WTC11 (cell line): ENCODE results near the gene CNTN5. TPM values are rescaled to one million over a fixed set of nuclear protein-coding genes. Genes with fewer than 3 reads are reported as not detected.

Source experiments
- ATAC-seq: fragments of 200-7000 bp; cut with Tn5 transposase; 2 replicates; pipeline ENCODE4 v1.10.0; 2021; ENCODE audit warnings: mild to moderate bottlenecking, moderate library complexity
- CTCF ChIA-PET: fragments of 300-600 bp; sonication (Branson Sonifier 250); formaldehyde crosslinking; loops from one replicate; lab custom pipeline; 2021; ENCODE audit warnings: antibody characterized with exemption; lab: Charles Lee
- POLR2A ChIA-PET: fragments of 350-600 bp; sonication (Branson Sonifier 250); formaldehyde crosslinking; loops from one replicate; lab custom pipeline; 2021; ENCODE audit warnings: antibody characterized with exemption; lab: Charles Lee
- DNase-seq: peaks from one replicate; pipeline ENCODE4 v3.0.0; 2021; ENCODE audit warnings: low spot score
- H3K27ac Mint-ChIP-seq: 2 replicates; pipeline ENCODE4 v1.8.0; 2021; ENCODE audit warnings: mixed read lengths
- H3K27me3 Mint-ChIP-seq: 2 replicates; pipeline ENCODE4 v1.8.0; 2021; ENCODE audit warnings: low read depth, mild to moderate bottlenecking, moderate library complexity, mixed read lengths
- H3K36me3 Mint-ChIP-seq: 2 replicates; pipeline ENCODE4 v1.8.0; 2021; ENCODE audit warnings: mixed read lengths
- H3K4me1 Mint-ChIP-seq: 2 replicates; pipeline ENCODE4 v1.8.0; 2022; ENCODE audit warnings: mixed read lengths
- H3K4me3 Mint-ChIP-seq: 2 replicates; pipeline ENCODE4 v1.8.0; 2021; ENCODE audit warnings: mild to moderate bottlenecking, moderate library complexity, mixed read lengths
- H3K9me3 Mint-ChIP-seq: 2 replicates; pipeline ENCODE4 v1.8.0; 2021; ENCODE audit warnings: mixed read lengths
- AFF4 ChIP-seq: sonication (generic); formaldehyde crosslinking; IDR thresholded peaks from 2 replicates; pipeline ENCODE4 v1.8.1; 2023; ENCODE audit warnings: mild to moderate bottlenecking, missing genetic modification reagents, borderline replicate concordance
- ESRRA ChIP-seq: sonication (generic); formaldehyde crosslinking; IDR thresholded peaks from 2 replicates; pipeline ENCODE4 v1.8.1; 2022; ENCODE audit warnings: mild to moderate bottlenecking, missing genetic modification reagents, borderline replicate concordance
- HMGA2 ChIP-seq: fragments of 250-450 bp; sonication (Bioruptor Pico); IDR thresholded peaks from 2 replicates; pipeline ENCODE4 v1.4.0; 2021; ENCODE audit warnings: mild to moderate bottlenecking, moderate library complexity
- IRF1 ChIP-seq: sonication (generic); formaldehyde crosslinking; IDR thresholded peaks from 2 replicates; pipeline ENCODE4 v1.8.0; 2023; ENCODE audit warnings: missing genetic modification reagents
- JAZF1 ChIP-seq: fragments of 250-450 bp; sonication (Bioruptor Pico); IDR thresholded peaks from 2 replicates; pipeline ENCODE4 v1.9.0; 2021; ENCODE audit warnings: moderate library complexity, mild to moderate bottlenecking, inconsistent platforms
- JUN ChIP-seq: sonication (generic); formaldehyde crosslinking; IDR thresholded peaks from 2 replicates; pipeline ENCODE4 v1.8.0; 2023; ENCODE audit warnings: mild to moderate bottlenecking, missing genetic modification reagents
- MAX ChIP-seq: sonication (generic); formaldehyde crosslinking; IDR thresholded peaks from 2 replicates; pipeline ENCODE4 v1.8.0; 2022; ENCODE audit warnings: mild to moderate bottlenecking, missing genetic modification reagents
- NFE2L1 ChIP-seq: sonication (generic); formaldehyde crosslinking; IDR thresholded peaks from 2 replicates; pipeline ENCODE4 v1.8.1; 2023; ENCODE audit warnings: missing genetic modification reagents
- NR2C2 ChIP-seq: sonication (generic); formaldehyde crosslinking; IDR thresholded peaks from 2 replicates; pipeline ENCODE4 v1.8.0; 2022; ENCODE audit warnings: mild to moderate bottlenecking, missing genetic modification reagents
- OVOL2 ChIP-seq: fragments of 250-450 bp; sonication (Bioruptor Pico); IDR thresholded peaks from 2 replicates; pipeline ENCODE4 v1.9.0; 2021; ENCODE audit warnings: mild to moderate bottlenecking, borderline replicate concordance
- PRRX2 ChIP-seq: fragments of 250-450 bp; sonication (Bioruptor Pico); IDR thresholded peaks from 2 replicates; pipeline ENCODE4 v1.8.0; 2021; ENCODE audit warnings: mild to moderate bottlenecking
- RELA ChIP-seq: sonication (generic); formaldehyde crosslinking; IDR thresholded peaks from 2 replicates; pipeline ENCODE4 v1.8.1; 2022; ENCODE audit warnings: missing genetic modification reagents, mild to moderate bottlenecking, borderline replicate concordance
- RORB ChIP-seq: fragments of 250-450 bp; sonication (Bioruptor Pico); IDR thresholded peaks from 2 replicates; pipeline ENCODE4 v1.9.0; 2021; ENCODE audit warnings: mild to moderate bottlenecking
- TCF7 ChIP-seq: sonication (generic); formaldehyde crosslinking; IDR thresholded peaks from 2 replicates; pipeline ENCODE4 v1.8.0; 2022; ENCODE audit warnings: mild to moderate bottlenecking, low read depth, missing genetic modification reagents, moderate library complexity
- ZNF138 ChIP-seq: sonication (generic); formaldehyde crosslinking; conservative IDR thresholded peaks from 2 replicates; pipeline ENCODE4 v1.8.1; 2022; ENCODE audit warnings: mild to moderate bottlenecking, moderate library complexity, missing genetic modification reagents
- ZNF232 ChIP-seq: sonication (generic); formaldehyde crosslinking; IDR thresholded peaks from 2 replicates; pipeline ENCODE4 v1.8.0; 2022; ENCODE audit warnings: mild to moderate bottlenecking, missing genetic modification reagents
- ZNF317 ChIP-seq: sonication (generic); formaldehyde crosslinking; IDR thresholded peaks from 2 replicates; pipeline ENCODE4 v1.8.1; 2023; ENCODE audit warnings: low read depth, mild to moderate bottlenecking, moderate library complexity, missing genetic modification reagents, borderline replicate concordance
- ZNF396 ChIP-seq: fragments of 250-450 bp; sonication (Bioruptor Pico); IDR thresholded peaks from 2 replicates; pipeline ENCODE4 v1.8.0; 2021; ENCODE audit warnings: mild to moderate bottlenecking, moderate library complexity, borderline replicate concordance
- ZNF423 ChIP-seq: fragments of 250-450 bp; sonication (Bioruptor Pico); IDR thresholded peaks from 2 replicates; pipeline ENCODE4 v2.1.2; 2022; ENCODE audit warnings: mild to moderate bottlenecking, moderate library complexity
- total RNA-seq: library from RNA; stranded (reverse); gene quantifications from 3 replicates; pipeline ENCODE4 v1.2.3, GENCODE V29; 2021
- TF ChIP-seq, protein P1 (sequence below): sonication (generic); formaldehyde crosslinking; IDR thresholded peaks from 2 replicates; pipeline ENCODE4 v1.8.1; 2023; ENCODE audit warnings: mild to moderate bottlenecking, missing genetic modification reagents
- TF ChIP-seq, protein P2 (sequence below): sonication (generic); formaldehyde crosslinking; IDR thresholded peaks from 2 replicates; pipeline ENCODE4 v1.8.1; 2023; ENCODE audit warnings: mild to moderate bottlenecking, missing genetic modification reagents, moderate library complexity
- TF ChIP-seq, protein P3 (sequence below): sonication (generic); formaldehyde crosslinking; IDR thresholded peaks from 2 replicates; pipeline ENCODE4 v1.8.0; 2023; ENCODE audit warnings: mild to moderate bottlenecking, missing genetic modification reagents

The CNTN5 gene
- total RNA-seq, 1 experiment from 2014 or later = 0.07 TPM

DNA sequence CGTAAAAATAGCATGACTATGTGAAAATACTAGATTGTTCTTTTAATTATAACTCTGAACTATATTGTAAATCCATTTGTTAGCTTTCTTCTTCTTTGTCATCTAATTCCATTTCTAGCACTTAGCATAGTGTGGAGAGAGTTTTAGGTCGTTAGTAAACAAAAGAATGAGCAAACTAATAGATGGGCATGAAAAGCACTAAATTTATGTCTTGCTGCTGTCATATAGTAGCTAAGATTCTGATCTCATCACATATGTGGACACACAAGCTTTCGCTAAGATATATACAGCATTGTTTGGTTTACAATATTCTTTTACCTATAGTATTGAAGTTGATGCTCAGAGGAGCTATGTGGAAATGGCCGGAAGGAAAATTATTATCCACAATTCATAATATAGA is 370.5 kb downstream of the CNTN5 start:
- ATAC-seq = no peak
- TF ChIP-seq ESRRA (CRISPR knock-in tag) (no peak), ZNF138 (CRISPR knock-in tag) (no peak), JAZF1 (CRISPR knock-in tag) (no peak), ZNF232 (no peak), ZNF396 (CRISPR knock-in tag) (no peak), RORB (CRISPR knock-in tag) (no peak), AFF4 (CRISPR knock-in tag) (no peak), ZNF423 (CRISPR knock-in tag) (no peak), OVOL2 (no peak), NR2C2 (CRISPR knock-in tag) (no peak), HMGA2 (CRISPR knock-in tag) (no peak), PRRX2 (no peak), MAX (CRISPR knock-in tag) (no peak), JUN (CRISPR knock-in tag) (no peak)
- TF ChIP-seq, protein P1, sequence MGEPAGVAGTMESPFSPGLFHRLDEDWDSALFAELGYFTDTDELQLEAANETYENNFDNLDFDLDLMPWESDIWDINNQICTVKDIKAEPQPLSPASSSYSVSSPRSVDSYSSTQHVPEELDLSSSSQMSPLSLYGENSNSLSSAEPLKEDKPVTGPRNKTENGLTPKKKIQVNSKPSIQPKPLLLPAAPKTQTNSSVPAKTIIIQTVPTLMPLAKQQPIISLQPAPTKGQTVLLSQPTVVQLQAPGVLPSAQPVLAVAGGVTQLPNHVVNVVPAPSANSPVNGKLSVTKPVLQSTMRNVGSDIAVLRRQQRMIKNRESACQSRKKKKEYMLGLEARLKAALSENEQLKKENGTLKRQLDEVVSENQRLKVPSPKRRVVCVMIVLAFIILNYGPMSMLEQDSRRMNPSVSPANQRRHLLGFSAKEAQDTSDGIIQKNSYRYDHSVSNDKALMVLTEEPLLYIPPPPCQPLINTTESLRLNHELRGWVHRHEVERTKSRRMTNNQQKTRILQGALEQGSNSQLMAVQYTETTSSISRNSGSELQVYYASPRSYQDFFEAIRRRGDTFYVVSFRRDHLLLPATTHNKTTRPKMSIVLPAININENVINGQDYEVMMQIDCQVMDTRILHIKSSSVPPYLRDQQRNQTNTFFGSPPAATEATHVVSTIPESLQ (CRISPR knock-in tag) = no peak
- no peaks in the 10 kb centered on the region for H3K27me3 Mint-ChIP-seq
- no peak overlapping the region for H3K4me3 Mint-ChIP-seq
- POLR2A ChIA-PET = no interaction called here
- no peaks in the 10 kb centered on the region for H3K4me1 Mint-ChIP-seq
- no peaks in the 10 kb centered on the region for H3K36me3 Mint-ChIP-seq
- CTCF ChIA-PET = no interaction called here
- H3K9me3 Mint-ChIP-seq = no peaks in the 10 kb centered on the region
- DNase-seq = no peak
- no peak overlapping the region for H3K27ac Mint-ChIP-seq

GRCh38 chr11:99406345-99406744 is 385.6 kb downstream of the CNTN5 start:
- Mint-ChIP-seq H3K27me3 (no peaks in the 10 kb centered on the region; the same call in 1 of the 2 replicates), H3K9me3 (no peaks in the 10 kb centered on the region), H3K27ac (no peak overlapping the region), H3K4me1 (0 out of 2 replicates have a peak, but pooled peaks cover 8% of the 10 kb centered on the region), H3K36me3 (no peaks in the 10 kb centered on the region), H3K4me3 (no peak overlapping the region)
- no peak for DNase-seq
- CTCF ChIA-PET = no interaction called here
- POLR2A ChIA-PET = no interaction called here
- peak; percentile 70 for ATAC-seq
- TF ChIP-seq IRF1 (CRISPR knock-in tag) (no peak), ZNF317 (CRISPR knock-in tag) (no peak), NR2C2 (CRISPR knock-in tag) (no peak)

DNA sequence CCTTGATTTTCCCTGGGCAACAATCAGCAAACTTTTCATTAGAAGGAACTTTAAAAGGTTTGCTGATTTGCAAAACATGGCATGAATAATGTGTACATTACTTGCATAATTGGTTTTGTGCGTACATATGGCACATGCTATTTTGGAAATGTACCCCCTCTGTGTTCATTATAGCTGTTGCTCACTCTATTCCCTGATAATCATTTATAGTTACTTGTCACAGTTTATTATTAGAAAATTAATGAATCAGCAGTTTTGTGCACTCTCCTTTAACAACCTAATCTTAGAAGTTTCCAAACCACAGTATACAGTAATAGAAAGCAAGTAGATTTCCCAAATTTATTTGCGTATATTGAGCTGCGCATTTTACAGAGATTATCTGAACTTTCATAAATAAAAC is 389.9 kb downstream of the CNTN5 start:
- no peak overlapping the region for H3K27ac Mint-ChIP-seq
- H3K36me3 Mint-ChIP-seq = no peaks in the 10 kb centered on the region
- H3K4me1 Mint-ChIP-seq = peaks cover 15% of the 10 kb centered on the region
- no peaks in the 10 kb centered on the region; the same call in 1 of the 2 replicates for H3K27me3 Mint-ChIP-seq
- ATAC-seq = no peak
- ChIA-PET POLR2A (no interaction called here), CTCF (interaction anchor here (0.6 kb wide), 1 partner anchor 1834 kb away, joined by 3 read pairs; no protein-coding TSS in a partner anchor)
- no peak overlapping the region for H3K4me3 Mint-ChIP-seq
- H3K9me3 Mint-ChIP-seq = peaks cover 4% of the 10 kb centered on the region; the same call in 1 of the 2 replicates
- DNase-seq = no peak
- TF ChIP-seq JUN (CRISPR knock-in tag) = no peak
- no peak for TF ChIP-seq ZNF317 (CRISPR knock-in tag)
- TF ChIP-seq RELA (CRISPR knock-in tag) = no peak
- TF ChIP-seq NR2C2 (CRISPR knock-in tag) = no peak
- TF ChIP-seq, protein P2, sequence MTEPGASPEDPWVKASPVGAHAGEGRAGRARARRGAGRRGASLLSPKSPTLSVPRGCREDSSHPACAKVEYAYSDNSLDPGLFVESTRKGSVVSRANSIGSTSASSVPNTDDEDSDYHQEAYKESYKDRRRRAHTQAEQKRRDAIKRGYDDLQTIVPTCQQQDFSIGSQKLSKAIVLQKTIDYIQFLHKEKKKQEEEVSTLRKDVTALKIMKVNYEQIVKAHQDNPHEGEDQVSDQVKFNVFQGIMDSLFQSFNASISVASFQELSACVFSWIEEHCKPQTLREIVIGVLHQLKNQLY (CRISPR knock-in tag) = no peak
- TF ChIP-seq NFE2L1 (CRISPR knock-in tag) = no peak
- TF ChIP-seq TCF7 (CRISPR knock-in tag) = no peak
- no peak for TF ChIP-seq IRF1 (CRISPR knock-in tag)
- TF ChIP-seq, protein P3, sequence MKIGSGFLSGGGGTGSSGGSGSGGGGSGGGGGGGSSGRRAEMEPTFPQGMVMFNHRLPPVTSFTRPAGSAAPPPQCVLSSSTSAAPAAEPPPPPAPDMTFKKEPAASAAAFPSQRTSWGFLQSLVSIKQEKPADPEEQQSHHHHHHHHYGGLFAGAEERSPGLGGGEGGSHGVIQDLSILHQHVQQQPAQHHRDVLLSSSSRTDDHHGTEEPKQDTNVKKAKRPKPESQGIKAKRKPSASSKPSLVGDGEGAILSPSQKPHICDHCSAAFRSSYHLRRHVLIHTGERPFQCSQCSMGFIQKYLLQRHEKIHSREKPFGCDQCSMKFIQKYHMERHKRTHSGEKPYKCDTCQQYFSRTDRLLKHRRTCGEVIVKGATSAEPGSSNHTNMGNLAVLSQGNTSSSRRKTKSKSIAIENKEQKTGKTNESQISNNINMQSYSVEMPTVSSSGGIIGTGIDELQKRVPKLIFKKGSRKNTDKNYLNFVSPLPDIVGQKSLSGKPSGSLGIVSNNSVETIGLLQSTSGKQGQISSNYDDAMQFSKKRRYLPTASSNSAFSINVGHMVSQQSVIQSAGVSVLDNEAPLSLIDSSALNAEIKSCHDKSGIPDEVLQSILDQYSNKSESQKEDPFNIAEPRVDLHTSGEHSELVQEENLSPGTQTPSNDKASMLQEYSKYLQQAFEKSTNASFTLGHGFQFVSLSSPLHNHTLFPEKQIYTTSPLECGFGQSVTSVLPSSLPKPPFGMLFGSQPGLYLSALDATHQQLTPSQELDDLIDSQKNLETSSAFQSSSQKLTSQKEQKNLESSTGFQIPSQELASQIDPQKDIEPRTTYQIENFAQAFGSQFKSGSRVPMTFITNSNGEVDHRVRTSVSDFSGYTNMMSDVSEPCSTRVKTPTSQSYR (CRISPR knock-in tag) = no peak
